Neural cell (in vitro differentiated cells): ENCODE measurements around the gene SMTN. TPM values are rescaled to one million over a fixed set of nuclear protein-coding genes. Genes with fewer than 3 reads are reported as not detected.

ENCODE experiments used
- H2AFZ ChIP-seq: fragments of 200-600, 300-800 bp; sonication (generic), shearing (Covaris generic); 2 replicates; pipeline ENCODE4 v1.6.0; 2014; ENCODE audit warnings: low read depth, mild to moderate bottlenecking, antibody characterized with exemption, low read length, moderate library complexity
- H3F3A ChIP-seq: fragments of 200-600 bp; shearing (Covaris generic); 2 replicates; pipeline ENCODE4 v1.6.1; 2016; ENCODE audit warnings: mild to moderate bottlenecking, moderate library complexity, mixed read lengths, antibody characterized with exemption, low read length; ENCODE audit not compliant: insufficient read depth, poor library complexity, severe bottlenecking
- H3K27ac ChIP-seq: fragments of 200-600, 300-800 bp; sonication (generic), shearing (Covaris generic); 2 replicates; pipeline ENCODE4 v1.5.1; 2014; ENCODE audit warnings: mild to moderate bottlenecking, low read length, moderate library complexity
- H3K27me3 ChIP-seq: fragments of 300-800, 200-600 bp; sonication (generic), shearing (Covaris generic); 2 replicates; pipeline ENCODE4 v1.6.0; 2014; ENCODE audit warnings: mild to moderate bottlenecking, low read depth, low read length, moderate library complexity; ENCODE audit not compliant: insufficient read depth
- H3K36me3 ChIP-seq: fragments of 300-800, 200-600 bp; sonication (generic), shearing (Covaris generic); 2 replicates; pipeline ENCODE4 v1.5.1; 2014; ENCODE audit warnings: mild to moderate bottlenecking, antibody characterized with exemption, low read length, moderate library complexity; ENCODE audit not compliant: insufficient read depth
- H3K4me2 ChIP-seq: fragments of 300-800, 200-600 bp; sonication (generic), shearing (Covaris generic); 2 replicates; pipeline ENCODE4 v1.6.0; 2014; ENCODE audit warnings: mild to moderate bottlenecking, low read length
- H3K4me3 ChIP-seq: fragments of 300-800, 200-600 bp; sonication (generic), shearing (Covaris generic); 2 replicates; pipeline ENCODE4 v1.5.1; 2014; ENCODE audit warnings: mild to moderate bottlenecking, low read length, moderate library complexity
- H3K79me2 ChIP-seq: fragments of 200-600 bp; shearing (Covaris generic); replicated peaks from 2 replicates; pipeline ENCODE4 v1.6.0; 2014; ENCODE audit warnings: mild to moderate bottlenecking, low read length, moderate library complexity; ENCODE audit not compliant: insufficient read depth
- H3K9ac ChIP-seq: fragments of 300-800, 200-600 bp; sonication (generic), shearing (Covaris generic); 2 replicates; pipeline ENCODE4 v1.6.1; 2016; ENCODE audit warnings: mild to moderate bottlenecking, low read length, mixed read lengths
- H3K9me2 ChIP-seq: fragments of 200-600 bp; shearing (Covaris generic); 2 replicates; pipeline ENCODE4 v1.6.1; 2016; ENCODE audit warnings: mild to moderate bottlenecking, low read length, mixed read lengths; ENCODE audit not compliant: insufficient read depth
- H3K9me3 ChIP-seq: fragments of 200-600, 300-800 bp; sonication (generic), shearing (Covaris generic); 2 replicates; pipeline ENCODE4 v1.6.1; 2016; ENCODE audit warnings: mild to moderate bottlenecking, mixed run types, low read length, moderate library complexity, mixed read lengths
- H4K20me1 ChIP-seq: fragments of 200-600 bp; shearing (Covaris generic); 2 replicates; pipeline ENCODE4 v1.6.1; 2016; ENCODE audit warnings: mild to moderate bottlenecking, mixed run types; ENCODE audit not compliant: insufficient read depth
- CTCF ChIP-seq: fragments of 450-650 bp; IDR thresholded peaks from 2 replicates; pipeline ENCODE4 v1.5.1; 2014; ENCODE audit warnings: antibody characterized with exemption, mild to moderate bottlenecking, moderate library complexity; ENCODE audit not compliant: poor library complexity, severe bottlenecking
- EP300 ChIP-seq: fragments of 450-650 bp; conservative IDR thresholded peaks from 2 replicates; pipeline ENCODE4 v1.6.1; 2014; ENCODE audit warnings: antibody characterized with exemption, mild to moderate bottlenecking, moderate library complexity; ENCODE audit not compliant: poor library complexity, severe bottlenecking
- EZH2 ChIP-seq: fragments of 200-600, 300-800 bp; shearing (Covaris generic), sonication (generic); IDR thresholded peaks from 2 replicates; pipeline ENCODE4 v1.6.1; 2014; ENCODE audit warnings: antibody characterized with exemption, low read length, borderline replicate concordance, mild to moderate bottlenecking; ENCODE audit not compliant: insufficient read depth, poor library complexity, severe bottlenecking
- MXI1 ChIP-seq: fragments of 450-650 bp; conservative IDR thresholded peaks from 2 replicates; pipeline ENCODE4 v1.6.1; 2014; ENCODE audit warnings: antibody characterized with exemption, mild to moderate bottlenecking; ENCODE audit not compliant: poor library complexity, severe bottlenecking
- POLR2AphosphoS5 ChIP-seq: IDR thresholded peaks from 2 replicates; pipeline ENCODE4 v1.6.1; 2012
- RAD21 ChIP-seq: fragments of 450-650 bp; conservative IDR thresholded peaks from 2 replicates; pipeline ENCODE4 v1.6.1; 2014; ENCODE audit warnings: antibody characterized with exemption, mild to moderate bottlenecking, moderate library complexity
- REST ChIP-seq: IDR thresholded peaks from 2 replicates; pipeline ENCODE4 v1.6.1; 2012; ENCODE audit warnings: borderline replicate concordance
- SMC3 ChIP-seq: fragments of 450-650 bp; conservative IDR thresholded peaks from 2 replicates; pipeline ENCODE4 v1.6.1; 2014; ENCODE audit warnings: antibody characterized with exemption, mild to moderate bottlenecking, moderate library complexity; ENCODE audit not compliant: poor library complexity
- TAF1 ChIP-seq: IDR thresholded peaks from 2 replicates; pipeline ENCODE4 v1.6.1; 2012; ENCODE audit warnings: low read depth
- polyA plus RNA-seq: library from polyadenylated mRNA; depleted of rRNA; stranded (reverse); fragments of >200 nt; gene quantifications from 2 replicates; pipeline ENCODE4 v1.2.3, GENCODE V29; 2014

Gene SMTN
- polyA plus RNA-seq, 1 donor from 2014 or later: 3.4 TPM

GRCh38 chr22:31122196-31122531 lies 41.0 kb downstream of the SMTN start:
- H3F3A ChIP-seq: no peaks in the 10 kb centered on the region
- H3K9me3 ChIP-seq: no peaks in the 10 kb centered on the region
- H3K4me3 ChIP-seq: no peak overlapping the region
- no peaks in the 10 kb centered on the region for H3K27me3 ChIP-seq
- no peak overlapping the region for H2AFZ ChIP-seq
- H3K9me2 ChIP-seq: no peaks in the 10 kb centered on the region
- H3K4me2 ChIP-seq: no peak overlapping the region
- peak overlapping the region; percentile 84 for H3K9ac ChIP-seq
- H4K20me1 ChIP-seq: no peaks in the 10 kb centered on the region
- no peaks in the 10 kb centered on the region for H3K36me3 ChIP-seq
- H3K79me2 ChIP-seq: no peaks in the 10 kb centered on the region
- TF ChIP-seq EP300 (no peak), MXI1 (no peak), SMC3 (no peak), POLR2AphosphoS5 (no peak), REST (no peak), RAD21 (no peak), TAF1 (no peak), CTCF (no peak), EZH2 (no peak)
- no peak overlapping the region for H3K27ac ChIP-seq

GRCh38 chr22:31122532-31123291 lies 41.6 kb downstream of the SMTN start, which contains the start of gene INPP5J:
INPP5J (plus strand) TSS chr22:31122966; CDS start chr22:31123015, 49 bp downstream.
- Histone ChIP-seq H2AFZ (peak within 1 kb of the TSS; percentile 86), H3K4me2 (peak within 1 kb of the TSS; percentile 27), H3K36me3 (no peaks in the 10 kb centered on the region), H3K27ac (peak within 1 kb of the TSS; percentile 46), H3F3A (no peaks in the 10 kb centered on the region), H3K79me2 (no peaks in the 10 kb centered on the region), H3K9ac (peak within 1 kb of the TSS; percentile 84), H3K27me3 (no peaks in the 10 kb centered on the region), H4K20me1 (no peaks in the 10 kb centered on the region), H3K9me3 (no peaks in the 10 kb centered on the region), H3K9me2 (no peaks in the 10 kb centered on the region), H3K4me3 (peak within 1 kb of the TSS; percentile 74)
- TF ChIP-seq POLR2AphosphoS5 (peak; percentile 82), EZH2 (no peak), MXI1 (peak; percentile 42), SMC3 (peak; percentile 44), REST (peak; percentile 79), CTCF (no peak), TAF1 (peak; percentile 67), EP300 (no peak), RAD21 (peak; percentile 24)
